GM23248 (cell line): Measurements from ENCODE around the gene LRIG1. TPM values are rescaled to one million over a fixed set of nuclear protein-coding genes. Genes with fewer than 3 reads are reported as not detected.

Source experiments
- DNase-seq: peaks from one replicate; pipeline ENCODE4 v3.0.0-alpha.2; 2015
- H2AFZ ChIP-seq: fragments of 200-600 bp; sonication (generic); 2 replicates; pipeline ENCODE4 v1.6.1; 2016; ENCODE audit warnings: antibody characterized with exemption
- H3F3A ChIP-seq: fragments of 200-600 bp; sonication (generic); 2 replicates; pipeline ENCODE4 v1.6.1; 2016; ENCODE audit warnings: mild to moderate bottlenecking, antibody characterized with exemption, mixed run types; ENCODE audit not compliant: insufficient read depth
- H3K27ac ChIP-seq: fragments of 200-600 bp; sonication (generic); 2 replicates; pipeline ENCODE4 v1.5.1; 2016; ENCODE audit warnings: mild to moderate bottlenecking
- H3K27me3 ChIP-seq: fragments of 200-600 bp; sonication (generic); replicated peaks from 2 replicates; pipeline ENCODE4 v1.6.1; 2016; ENCODE audit warnings: mild to moderate bottlenecking; ENCODE audit not compliant: insufficient read depth
- H3K36me3 ChIP-seq: fragments of 200-600 bp; sonication (generic); 2 replicates; pipeline ENCODE4 v1.6.1; 2016; ENCODE audit warnings: low read depth, mild to moderate bottlenecking
- H3K4me1 ChIP-seq: fragments of 200-600 bp; sonication (generic); 2 replicates; pipeline ENCODE4 v1.6.1; 2016; ENCODE audit warnings: mild to moderate bottlenecking; ENCODE audit not compliant: insufficient read depth
- H3K4me2 ChIP-seq: fragments of 200-600 bp; sonication (generic); one replicate; pipeline ENCODE4 v1.6.1; 2016; ENCODE audit warnings: mild to moderate bottlenecking; ENCODE audit not compliant: unreplicated experiment
- H3K4me3 ChIP-seq: fragments of 200-600 bp; sonication (generic); 2 replicates; pipeline ENCODE4 v1.5.1; 2016; ENCODE audit warnings: mild to moderate bottlenecking
- H3K79me2 ChIP-seq: fragments of 200-600 bp; sonication (generic); 2 replicates; pipeline ENCODE4 v1.6.1; 2016; ENCODE audit warnings: mild to moderate bottlenecking; ENCODE audit not compliant: insufficient read depth
- H3K9ac ChIP-seq: fragments of 200-600 bp; sonication (generic); 2 replicates; pipeline ENCODE4 v1.6.1; 2016; ENCODE audit warnings: mild to moderate bottlenecking
- H3K9me2 ChIP-seq: fragments of 200-600 bp; sonication (generic); 2 replicates; pipeline ENCODE4 v1.6.1; 2016; ENCODE audit warnings: mixed run types, mild to moderate bottlenecking, moderate library complexity; ENCODE audit not compliant: insufficient read depth
- H3K9me3 ChIP-seq: fragments of 200-600 bp; sonication (generic); one replicate; pipeline ENCODE4 v1.6.1; 2017; ENCODE audit warnings: low read depth
- H4K20me1 ChIP-seq: fragments of 200-600 bp; sonication (generic); 2 replicates; pipeline ENCODE4 v1.6.0; 2016; ENCODE audit not compliant: insufficient read depth
- EZH2 ChIP-seq: fragments of 200-600 bp; sonication (generic); IDR thresholded peaks from 2 replicates; pipeline ENCODE4 v1.6.1; 2018; ENCODE audit warnings: antibody characterized with exemption, mild to moderate bottlenecking; ENCODE audit not compliant: insufficient read depth, poor library complexity, severe bottlenecking
- EZH2phosphoT487 ChIP-seq: fragments of 200-600 bp; sonication (generic); IDR thresholded peaks from 2 replicates; pipeline ENCODE4 v1.6.1; 2018; ENCODE audit warnings: antibody characterized with exemption, moderate library complexity, mild to moderate bottlenecking, low read depth; ENCODE audit not compliant: insufficient read depth
- WGBS, 2 experiments: methylation state at CpG; one replicate each; pipeline ENCODE4 v1.1.6; 2015 to 2017; ENCODE audit warnings: low lambda C conversion rate in 2 of 2, low coverage in 1 of 2; ENCODE audit errors: missing lambda C conversion rate in 2 of 2; 5-methylcytosine and 5-hydroxymethylcytosine counted together
- in situ Hi-C: fragments of 300-500 bp; cut with MboI; formaldehyde crosslinking; loops from 2 replicates; pipeline ENCODE4 v1.15.0; 2020
- polyA plus RNA-seq: library from polyadenylated mRNA; unstranded; fragments of >200 nt; fragmentation: Nextera tagmentation; extraction: Ambion mirVana; gene quantifications from 2 replicates; pipeline ENCODE4 v1.2.1, GENCODE V29; 2016
- total RNA-seq: library from RNA; depleted of rRNA; stranded (reverse); fragments of >200 nt; shearing (Covaris generic); gene quantifications from 2 replicates; pipeline ENCODE4 v1.2.3, GENCODE V29; 2014

Gene LRIG1
- total and polyA plus RNA-seq, 2 experiments from 2014 or later, result 3.1 to 6.5 TPM

DNA sequence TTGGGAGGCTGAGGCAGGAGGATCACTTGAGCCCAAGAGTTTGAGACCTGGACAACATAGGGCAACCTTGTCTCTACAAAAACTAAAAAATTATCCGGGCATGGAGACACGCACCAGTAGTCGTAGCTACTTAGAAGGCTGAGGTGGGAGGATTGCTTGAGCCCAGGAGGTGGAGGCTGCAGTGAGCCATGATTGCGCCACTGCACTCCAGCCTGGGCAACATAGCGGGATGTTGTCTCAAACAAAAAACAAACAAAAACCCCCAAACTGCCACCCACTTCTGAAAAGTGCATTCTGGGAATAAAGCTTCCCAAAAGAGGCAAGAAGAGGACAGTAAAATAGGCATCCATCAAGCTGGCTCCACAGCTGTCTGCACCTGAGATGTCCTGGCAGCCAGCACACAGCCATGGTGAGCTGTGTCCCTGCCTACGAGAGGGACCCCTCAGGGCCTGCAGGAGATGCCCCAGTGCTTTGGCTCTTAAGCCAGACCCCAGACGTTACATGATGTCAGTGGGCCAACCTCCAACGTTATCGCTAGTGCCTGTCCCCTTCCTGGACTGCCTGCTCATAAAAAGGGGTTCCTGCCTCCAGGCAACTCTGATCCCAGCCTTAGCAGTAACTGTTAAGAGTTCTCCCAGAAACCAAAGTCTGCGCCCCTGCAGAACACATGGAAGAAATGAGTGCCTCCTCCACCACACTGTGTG is 101.1 kb downstream of the LRIG1 start:
- H3K4me3 ChIP-seq, result no peak overlapping the region
- H4K20me1 ChIP-seq, result no peaks in the 10 kb centered on the region
- 93 to 98% methylated on average over 10 of the region's 10 CpGs for WGBS, 2 experiments

DNA sequence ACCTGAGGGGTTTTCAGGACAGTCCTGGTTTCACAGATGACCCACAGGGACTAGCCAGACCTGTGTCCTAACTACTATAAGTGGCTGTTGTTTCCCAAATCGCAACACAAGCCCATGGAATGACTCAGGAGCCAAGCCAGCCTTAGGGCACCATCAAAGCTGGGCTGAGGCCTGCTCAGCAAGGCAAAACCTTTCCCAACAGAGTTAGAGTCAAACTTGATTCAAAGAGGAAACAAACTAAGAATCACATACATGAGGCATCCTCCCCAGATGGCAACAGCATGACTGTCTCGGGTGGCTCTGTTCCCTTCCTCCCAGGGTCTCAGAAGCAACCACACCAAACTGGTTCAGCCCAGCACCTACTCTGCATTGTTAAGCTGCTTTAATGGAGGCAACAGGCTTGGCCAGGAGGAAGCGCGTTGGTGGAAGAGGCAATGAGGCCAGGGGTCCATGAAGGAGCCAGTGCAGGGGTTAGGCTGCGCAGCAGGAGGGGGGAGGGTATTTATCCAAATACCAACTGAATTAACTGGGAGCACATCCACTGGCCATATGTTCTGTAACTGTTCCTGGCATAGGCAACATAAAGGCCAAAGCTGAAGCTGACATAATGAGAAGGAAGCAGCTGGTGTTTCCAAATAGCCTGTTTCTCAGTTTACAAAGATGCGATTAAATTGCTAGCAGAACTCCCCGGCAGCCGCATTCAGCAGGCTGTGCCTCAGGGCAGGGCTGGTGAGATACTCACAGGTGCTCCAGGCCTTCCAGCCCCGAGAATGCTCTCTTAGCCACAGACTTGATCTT is 102.4 kb downstream of the LRIG1 start:
- Histone ChIP-seq H3K79me2 (no peaks in the 10 kb centered on the region), H3K4me1 (peaks cover 28% of the 10 kb centered on the region), H3F3A (peaks cover 6% of the 10 kb centered on the region; the same call in 1 of the 2 replicates), H3K4me2 (no peak overlapping the region), H2AFZ (no peak overlapping the region), H3K4me3 (no peak overlapping the region), H3K9me3 (no peaks in the 10 kb centered on the region), H3K27ac (no peak overlapping the region), H3K27me3 (no peaks in the 10 kb centered on the region), H3K9ac (no peak overlapping the region), H3K36me3 (no peaks in the 10 kb centered on the region), H3K9me2 (no peaks in the 10 kb centered on the region), H4K20me1 (no peaks in the 10 kb centered on the region)
- in situ Hi-C loops, result no loop called here
- no peak for TF ChIP-seq EZH2phosphoT487
- no peak for TF ChIP-seq EZH2
- WGBS, 2 experiments, result 82% methylated on average over 9 of the region's 9 CpGs
- DNase-seq, result peak; percentile 49

More for the DNA sequence above, 101.1 kb downstream of the LRIG1 start:
- Histone ChIP-seq H3K9me3 (no peaks in the 10 kb centered on the region), H3K27ac (no peak overlapping the region), H3K4me2 (no peak overlapping the region), H3K9me2 (no peaks in the 10 kb centered on the region), H3F3A (peaks cover 6% of the 10 kb centered on the region; the same call in 1 of the 2 replicates), H2AFZ (no peak overlapping the region), H3K79me2 (no peaks in the 10 kb centered on the region), H3K9ac (no peak overlapping the region), H3K36me3 (no peaks in the 10 kb centered on the region), H3K4me1 (peaks cover 21% of the 10 kb centered on the region), H3K27me3 (no peaks in the 10 kb centered on the region)
- in situ Hi-C loops, result loop anchor here (10.0 kb wide), 1 partner anchor 415 kb away; no protein-coding TSS in a partner anchor
- TF ChIP-seq EZH2phosphoT487 (no peak), EZH2 (no peak)
- DNase-seq, result no peak

DNA sequence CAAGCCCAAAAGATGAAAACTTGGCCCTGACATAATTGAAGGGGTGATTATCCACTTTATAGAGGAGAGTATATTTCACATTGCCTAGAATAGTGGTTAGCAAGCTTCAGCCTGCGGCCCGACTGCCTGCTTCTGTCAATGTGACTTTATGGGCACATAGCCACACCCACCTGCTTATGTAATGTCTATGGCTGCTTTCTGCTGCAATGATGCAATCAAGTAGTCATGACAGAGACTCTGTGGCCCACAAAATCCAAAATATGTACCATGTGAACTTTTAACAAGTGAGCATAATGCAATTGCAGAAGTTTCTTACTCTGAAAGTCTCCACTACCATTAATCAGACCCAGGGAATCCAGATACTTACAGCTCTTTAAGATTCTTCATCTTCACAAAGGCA is 103.1 kb downstream of the LRIG1 start:
- TF ChIP-seq EZH2phosphoT487 (no peak), EZH2 (no peak)
- Histone ChIP-seq H4K20me1 (no peaks in the 10 kb centered on the region), H3K9me3 (no peaks in the 10 kb centered on the region), H3K27ac (no peak overlapping the region), H3K9me2 (no peaks in the 10 kb centered on the region), H3F3A (peaks cover 6% of the 10 kb centered on the region; the same call in 1 of the 2 replicates), H3K4me3 (no peak overlapping the region), H3K79me2 (no peaks in the 10 kb centered on the region), H3K27me3 (no peaks in the 10 kb centered on the region), H3K4me1 (peaks cover 22% of the 10 kb centered on the region), H3K36me3 (no peaks in the 10 kb centered on the region), H2AFZ (no peak overlapping the region), H3K4me2 (no peak overlapping the region), H3K9ac (no peak overlapping the region)
- WGBS, 2 experiments, result 77 to 82% methylated on average over 2 of the region's 2 CpGs
- peak; percentile 44 for DNase-seq
- in situ Hi-C loops, result no loop called here

DNA sequence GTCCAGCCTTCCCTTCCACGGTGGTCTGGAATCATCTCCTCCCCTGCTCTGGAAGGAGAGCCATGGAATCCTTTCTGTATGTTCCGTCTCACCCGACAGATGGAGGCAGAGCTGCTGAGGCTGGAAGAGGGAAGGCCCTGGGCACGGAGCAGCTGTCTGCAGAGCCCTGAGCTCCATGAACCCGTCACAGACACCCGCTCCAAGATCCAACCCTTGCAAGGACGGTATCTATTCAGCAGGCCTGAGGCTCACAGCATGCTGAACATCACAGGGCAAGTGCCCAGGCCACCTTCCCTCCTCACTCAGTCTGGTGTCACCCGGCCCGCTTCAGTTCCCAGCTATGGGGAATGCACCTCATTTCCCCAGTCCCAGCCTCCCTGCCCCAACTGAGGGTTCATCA is 103.9 kb downstream of the LRIG1 start:
- H3K4me1 ChIP-seq, result peaks cover 18% of the 10 kb centered on the region
- WGBS, 2 experiments, result 88 to 89% methylated on average over 9 of the region's 9 CpGs

More for the DNA sequence above, 103.9 kb downstream of the LRIG1 start:
- Histone ChIP-seq H3F3A (peaks cover 6% of the 10 kb centered on the region; the same call in 1 of the 2 replicates), H3K27ac (no peak overlapping the region), H2AFZ (no peak overlapping the region), H3K4me3 (no peak overlapping the region), H3K27me3 (no peaks in the 10 kb centered on the region), H3K4me2 (no peak overlapping the region), H3K9me2 (no peaks in the 10 kb centered on the region), H3K9me3 (no peaks in the 10 kb centered on the region), H4K20me1 (no peaks in the 10 kb centered on the region), H3K36me3 (no peaks in the 10 kb centered on the region), H3K9ac (no peak overlapping the region), H3K79me2 (no peaks in the 10 kb centered on the region)
- in situ Hi-C loops, result no loop called here
- DNase-seq, result no peak
- TF ChIP-seq EZH2phosphoT487, result no peak
